Ishikawa (cell line): Measurements from ENCODE around the gene NPIPA1.

Experiments used
- CEBPB ChIP-seq: IDR thresholded peaks from 2 replicates; pipeline ENCODE4 v1.6.1; 2012
- CREB1 ChIP-seq: IDR thresholded peaks from 2 replicates; pipeline ENCODE4 v1.6.1; 2012; ENCODE audit warnings: low read depth
- EGR1 ChIP-seq: IDR thresholded peaks from 2 replicates; pipeline ENCODE4 v1.6.1; 2012
- EP300 ChIP-seq: IDR thresholded peaks from 2 replicates; pipeline ENCODE4 v1.6.1; 2012; ENCODE audit warnings: borderline replicate concordance
- MAX ChIP-seq: IDR thresholded peaks from 2 replicates; pipeline ENCODE4 v1.6.1; 2012
- NFIC ChIP-seq: IDR thresholded peaks from 2 replicates; pipeline ENCODE4 v1.6.1; 2012
- RAD21 ChIP-seq: IDR thresholded peaks from 2 replicates; pipeline ENCODE4 v1.6.1; 2012; ENCODE audit warnings: low read depth
- REST ChIP-seq: IDR thresholded peaks from 2 replicates; pipeline ENCODE4 v1.6.1; 2012; ENCODE audit warnings: low read depth, mild to moderate bottlenecking
- TEAD4 ChIP-seq: IDR thresholded peaks from 2 replicates; pipeline ENCODE4 v1.6.1; 2012
- USF1 ChIP-seq: IDR thresholded peaks from 2 replicates; pipeline ENCODE4 v1.6.1; 2012
- YY1 ChIP-seq: IDR thresholded peaks from 2 replicates; pipeline ENCODE4 v1.6.1; 2012; ENCODE audit warnings: low read depth
- ZBTB7A ChIP-seq: IDR thresholded peaks from 2 replicates; pipeline ENCODE4 v1.6.1; 2012; ENCODE audit warnings: low read depth

- TF ChIP-seq CREB1 (no peak), EGR1 (no peak), REST (no peak), CEBPB (no peak), YY1 (no peak), TEAD4 (no peak), MAX (no peak), EP300 (no peak), ZBTB7A (no peak), USF1 (no peak), RAD21 (no peak), NFIC (no peak)
These were observed 24.4 kb downstream of the NPIPA1 start for GRCh38 chr16:14961405-14962186.
